Mucosa of descending colon (tissue), 3 donors: ENCODE measurements around the gene CLCA2. TPM values are rescaled to one million over a fixed set of nuclear protein-coding genes. Genes with fewer than 3 reads are reported as not detected.

Source experiments
- ATAC-seq: fragments of 200-7000 bp; cut with Tn5 transposase; one replicate; pipeline ENCODE4 v1.9.1; 2020; ENCODE audit warnings: mild to moderate bottlenecking, moderate library complexity
- DNase-seq, 3 donors: peaks; one replicate each; pipeline ENCODE4 v3.0.0-alpha.2; 2020
- H3K36me3 ChIP-seq: fragments of 200-600 bp; one replicate; pipeline ENCODE4 v1.8.0; 2021; ENCODE audit warnings: low read depth, mild to moderate bottlenecking
- H3K4me1 ChIP-seq: fragments of 200-600 bp; one replicate; pipeline ENCODE4 v1.8.0; 2021; ENCODE audit warnings: low read depth, mild to moderate bottlenecking
- H3K4me3 ChIP-seq: fragments of 200-600 bp; one replicate; pipeline ENCODE4 v1.8.0; 2021; ENCODE audit warnings: mild to moderate bottlenecking
- H3K9me3 ChIP-seq: fragments of 200-600 bp; one replicate; pipeline ENCODE4 v1.8.0; 2021; ENCODE audit warnings: mild to moderate bottlenecking
- CTCF ChIP-seq: fragments of 200-600 bp; IDR thresholded peaks from one replicate; pipeline ENCODE4 v1.8.0; 2022; ENCODE audit warnings: antibody characterized with exemption, mild to moderate bottlenecking
- intact Hi-C, 2 donors: fragments of 100-400 bp; cut with DNase I in 1 of 2; cut with micrococcal nuclease in 1 of 2; formaldehyde crosslinking; loops; one replicate each; pipeline versions ENCODE4 v1.11.0 to v1.11.1; 2022; cut with DNase I, micrococcal nuclease
- total RNA-seq, 3 donors: library from RNA; stranded (reverse); fragmentation: NEBNext Ultra II Directional in 2 of 3; extraction: Animal tissue kit (Norgen Biotek cat#: 25700) in 2 of 3; gene quantifications; one replicate each; pipeline versions ENCODE4 v1.2.1 to v1.2.4, GENCODE V29; 2021 to 2023
- donor health status: DM: no; HTN: no; CAD: no; lungs with moderate emphysema.
- donor health status: DM: no; HTN: no; CAD: no.
- donor health status: DM: no; HTN: yes; CAD: no.

The CLCA2 gene
- total RNA-seq, 3 donors from 2014 or later, result 0.51 to 1.7 (median 1.0) TPM

DNA sequence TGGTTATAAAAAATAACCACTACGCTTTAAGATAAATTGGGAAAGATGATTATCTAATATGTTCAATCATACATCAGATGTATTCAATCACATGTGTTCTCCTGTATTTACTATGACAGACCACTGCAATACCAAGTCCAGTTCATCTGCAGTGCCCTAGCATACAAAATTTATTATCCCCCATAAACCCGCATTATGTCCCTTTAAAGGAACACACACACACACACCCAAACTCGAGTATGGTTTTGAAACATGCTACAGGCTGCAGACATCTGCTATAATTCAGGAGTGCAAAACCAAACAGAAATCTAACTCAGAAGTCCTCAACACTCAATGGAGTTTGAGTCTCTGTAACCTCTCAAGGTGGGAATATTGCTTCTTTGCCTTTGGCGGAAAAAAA lies 42.7 kb upstream of the CLCA2 start:
- intact Hi-C loops, result loop anchor here (5.0 to 10.0 kb wide), 2 partner anchors 116 to 124 kb away; no protein-coding TSS in a partner anchor
- DNase-seq (peak in 1 of 3 donors; percentile 13), ATAC-seq (peak; percentile 71)
- TF ChIP-seq CTCF, result no peak
- H3K4me1 ChIP-seq, result no peaks in the 10 kb centered on the region
- H3K36me3 ChIP-seq, result peaks cover 4% of the 10 kb centered on the region
- H3K4me3 ChIP-seq, result no peak overlapping the region
- peaks cover 7% of the 10 kb centered on the region for H3K9me3 ChIP-seq

DNA sequence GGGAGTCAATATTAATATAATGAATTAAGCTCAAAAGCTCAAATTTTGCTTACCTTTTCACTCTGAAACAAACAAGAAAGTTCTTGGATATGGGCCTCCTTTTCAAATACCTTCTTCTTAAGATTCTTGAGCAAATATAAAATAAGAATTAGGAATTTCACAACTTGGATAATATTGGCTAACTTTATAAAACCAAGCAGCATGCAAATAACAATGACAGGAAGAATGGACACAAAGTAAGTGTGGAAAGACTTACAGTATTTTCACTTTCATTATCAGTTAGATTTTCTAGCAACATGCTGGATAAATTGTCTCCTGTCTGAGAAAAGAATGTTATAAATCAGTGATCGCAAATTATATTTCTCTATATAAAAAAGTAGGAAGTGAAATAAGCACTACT lies 41.1 kb upstream of the CLCA2 start:
- intact Hi-C loops, result loop anchor here (5.0 to 10.0 kb wide), 2 partner anchors 114 to 122 kb away; no protein-coding TSS in a partner anchor
- ATAC-seq, result no peak

DNA sequence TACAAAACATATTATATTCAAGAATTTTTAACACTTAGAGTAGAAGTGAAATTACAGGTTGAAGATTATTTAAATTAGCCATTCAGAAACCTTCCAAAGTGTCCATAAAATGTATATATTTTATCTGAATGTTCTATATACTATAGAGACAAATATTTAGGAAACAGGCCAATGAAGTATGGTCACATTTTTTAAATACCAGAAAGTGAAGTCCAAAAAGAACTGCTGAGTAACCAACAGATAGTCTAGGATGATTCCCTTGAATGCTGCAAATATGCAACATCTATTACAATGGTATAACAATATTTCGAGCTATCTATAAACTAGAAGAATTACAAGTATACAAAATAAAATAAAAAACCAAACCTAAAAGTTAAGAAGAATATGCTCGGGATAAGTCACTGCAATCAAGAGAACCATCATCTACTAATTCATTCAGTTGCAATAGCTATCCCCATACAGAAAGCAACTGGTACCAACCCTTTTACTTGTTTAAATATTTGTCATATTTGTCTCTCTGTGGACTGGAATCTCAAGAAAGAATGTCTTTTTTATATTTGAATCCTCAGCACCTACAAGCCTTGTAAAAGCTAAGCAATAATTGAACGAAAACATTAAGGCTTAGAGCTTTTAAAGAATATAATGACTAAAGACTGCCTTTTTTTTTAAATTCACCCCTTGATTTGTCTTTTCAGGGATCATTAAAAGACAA lies 35.9 kb upstream of the CLCA2 start:
- no peak for TF ChIP-seq CTCF
- ATAC-seq (no peak), DNase-seq (no peak)
- Histone ChIP-seq H3K4me1 (no peaks in the 10 kb centered on the region), H3K36me3 (no peaks in the 10 kb centered on the region), H3K4me3 (no peak overlapping the region), H3K9me3 (no peaks in the 10 kb centered on the region)
- intact Hi-C loops, result loop anchor here in 1 of 2 donors (10.0 kb wide), 1 partner anchor 117 kb away; no protein-coding TSS in a partner anchor

More for the DNA sequence above, 41.1 kb upstream of the CLCA2 start:
- H3K4me3 ChIP-seq, result no peak overlapping the region
- no peak for TF ChIP-seq CTCF
- peaks cover 4% of the 10 kb centered on the region for H3K36me3 ChIP-seq
- H3K9me3 ChIP-seq, result no peaks in the 10 kb centered on the region
- DNase-seq, result no peak
- H3K4me1 ChIP-seq, result no peaks in the 10 kb centered on the region

DNA sequence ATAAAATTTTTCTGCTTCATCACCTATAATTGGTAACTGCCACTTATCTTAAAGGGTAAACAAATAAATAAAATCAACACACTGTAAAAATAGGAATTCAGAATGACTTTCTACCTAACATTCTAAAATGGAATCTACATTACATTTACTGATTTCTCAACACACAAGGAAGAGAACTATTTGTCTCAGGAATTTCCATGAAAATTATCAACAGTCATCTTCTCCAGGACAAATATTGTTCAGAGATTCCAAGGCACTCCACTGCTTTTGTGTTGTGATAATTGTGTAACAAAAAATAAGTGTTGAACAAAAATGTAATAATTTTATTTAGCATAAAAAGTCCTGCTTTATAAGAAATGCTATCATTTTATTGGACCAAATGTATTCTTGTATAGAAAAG lies 35.2 kb upstream of the CLCA2 start:
- intact Hi-C loops, result loop anchor here in 1 of 2 donors (10.0 kb wide), 1 partner anchor 116 kb away; no protein-coding TSS in a partner anchor

GRCh38 chr1:86389307-86389706 lies 34.7 kb upstream of the CLCA2 start:
- H3K36me3 ChIP-seq, result no peaks in the 10 kb centered on the region
- H3K4me3 ChIP-seq, result no peak overlapping the region
- TF ChIP-seq CTCF, result no peak
- no peaks in the 10 kb centered on the region for H3K9me3 ChIP-seq
- DNase-seq (no peak), ATAC-seq (no peak)
- intact Hi-C loops, result loop anchor here in 1 of 2 donors (10.0 kb wide), 1 partner anchor 115 kb away; no protein-coding TSS in a partner anchor
- H3K4me1 ChIP-seq, result no peaks in the 10 kb centered on the region

More for the DNA sequence above, 35.2 kb upstream of the CLCA2 start:
- ATAC-seq (no peak), DNase-seq (no peak)
- Histone ChIP-seq H3K36me3 (no peaks in the 10 kb centered on the region), H3K9me3 (no peaks in the 10 kb centered on the region), H3K4me3 (no peak overlapping the region), H3K4me1 (no peaks in the 10 kb centered on the region)
- TF ChIP-seq CTCF, result no peak
